GM21360 (cell line): ENCODE measurements around the gene MMP13.
"Not testable (repeated sequence)": the region's sequence is repeated elsewhere in the genome, so short reads cannot be mapped to it uniquely, and the experiment has no call there.

Experiments
- ATAC-seq: cut with Tn5 transposase; IDR thresholded peaks from one replicate; pipeline ENCODE4 v1.9.1; 2021; ENCODE audit warnings: mild to moderate bottlenecking, moderate library complexity; ENCODE audit not compliant: unreplicated experiment

The MMP13 gene

GRCh38 chr11:102903895-102904294, 51.6 kb downstream of the MMP13 start:
- ATAC-seq: not testable (repeated sequence)

- ATAC-seq: no peak
Measured at GRCh38 chr11:102900346-102900745, 55.2 kb downstream of the MMP13 start.
